GM21367 (cell line): Measurements from ENCODE around the gene ACVR1.

Experiments used
- ATAC-seq: cut with Tn5 transposase; IDR thresholded peaks from one replicate; pipeline ENCODE4 v1.9.1; 2021; ENCODE audit not compliant: unreplicated experiment

Gene ACVR1

GRCh38 chr2:157800838-157801495, 75.2 kb downstream of the ACVR1 start:
- ATAC-seq: no peak

DNA sequence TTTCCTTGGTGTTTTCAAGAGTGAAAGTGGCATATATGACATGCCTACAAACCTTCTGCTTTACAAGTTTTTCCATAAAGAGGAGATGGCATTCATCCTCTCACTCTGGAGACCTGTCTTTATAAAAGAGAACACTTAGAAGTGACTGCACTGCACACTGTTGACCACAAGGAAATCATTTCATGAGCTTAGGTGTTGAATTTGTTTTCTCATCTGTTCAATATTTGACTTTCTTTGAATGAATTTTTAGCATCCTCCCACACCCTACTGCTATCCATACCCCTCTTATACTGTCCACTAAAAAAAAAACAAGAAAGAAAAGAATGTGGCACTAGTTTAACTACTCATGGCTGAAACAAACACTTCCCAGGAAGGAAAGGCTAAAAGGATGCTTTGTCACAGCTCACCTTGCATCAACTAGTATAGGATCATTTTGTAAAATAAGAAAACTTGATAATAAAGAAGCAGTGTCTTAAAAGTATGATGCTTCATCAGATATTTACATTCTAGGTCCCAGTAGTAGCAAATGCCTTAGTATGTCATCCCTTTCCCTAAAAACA, 83.0 kb downstream of the ACVR1 start:
- ATAC-seq: no peak

GRCh38 chr2:157792335-157793052, 83.6 kb downstream of the ACVR1 start:
- ATAC-seq: no peak

DNA sequence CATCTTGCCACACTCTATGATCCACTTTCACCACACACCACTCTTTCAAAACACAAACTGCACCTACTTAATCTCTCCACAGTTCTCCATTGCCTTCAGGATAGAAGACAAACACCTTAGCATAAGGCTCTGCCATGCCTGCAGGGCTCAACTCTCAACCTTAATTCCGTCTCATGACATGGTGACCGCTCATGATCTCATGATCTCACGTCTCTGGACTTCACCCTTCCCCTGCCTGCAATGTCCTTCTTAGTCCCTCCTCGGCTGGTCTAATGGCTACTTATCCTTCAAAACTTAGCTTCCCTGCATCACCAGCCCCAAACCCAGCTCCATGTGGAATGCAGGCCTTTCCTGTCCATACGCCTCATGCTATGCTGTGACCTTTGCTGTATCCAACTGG, 85.3 kb downstream of the ACVR1 start:
- no peak for ATAC-seq

DNA sequence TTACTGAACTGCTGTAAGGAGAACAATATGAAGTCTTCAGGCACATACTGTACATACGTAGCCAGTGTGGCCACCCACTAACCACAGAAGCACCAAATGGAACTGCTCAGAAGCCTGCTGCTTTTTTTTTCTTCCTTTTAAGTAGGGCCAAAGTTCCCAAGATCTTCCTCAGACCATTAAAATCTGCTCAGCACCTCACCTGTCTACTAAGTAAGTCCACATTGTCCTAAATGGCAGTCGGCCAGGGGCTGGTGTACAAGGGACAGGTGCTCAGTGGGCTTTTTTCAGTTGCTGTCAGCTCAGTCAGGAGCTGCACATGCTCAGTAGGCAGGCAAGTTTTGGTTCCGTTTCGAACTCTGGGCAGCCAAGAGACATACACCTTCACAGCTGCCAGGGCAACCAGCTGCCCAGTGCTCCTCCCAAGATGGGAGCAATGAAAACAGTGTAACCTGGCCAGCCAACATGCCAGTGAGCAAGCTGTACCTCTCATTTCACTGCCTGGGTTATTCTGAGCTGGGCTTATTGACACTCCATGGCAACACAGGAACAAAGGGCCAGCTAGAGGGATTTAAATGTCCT, 86.1 kb downstream of the ACVR1 start:
- ATAC-seq: no peak

DNA sequence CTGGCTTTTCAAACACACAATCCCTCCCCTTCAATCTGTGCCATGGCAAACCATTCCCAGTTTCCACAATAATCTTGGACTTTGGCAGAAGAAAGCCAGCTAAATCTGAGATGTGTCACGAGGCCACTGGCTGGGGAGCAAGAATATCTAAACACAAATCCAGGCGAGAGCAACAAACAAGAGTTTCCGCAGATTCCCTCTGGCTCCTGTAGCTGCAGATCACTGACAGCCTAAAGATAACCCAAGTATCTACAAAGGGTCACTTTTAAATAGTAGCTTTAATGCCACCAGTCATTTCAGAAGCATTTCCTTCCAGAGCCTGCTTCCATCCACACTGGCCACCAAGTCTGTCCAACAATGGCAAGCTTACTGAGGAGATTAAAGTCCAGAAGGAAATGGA, 86.9 kb downstream of the ACVR1 start:
- no peak for ATAC-seq

DNA sequence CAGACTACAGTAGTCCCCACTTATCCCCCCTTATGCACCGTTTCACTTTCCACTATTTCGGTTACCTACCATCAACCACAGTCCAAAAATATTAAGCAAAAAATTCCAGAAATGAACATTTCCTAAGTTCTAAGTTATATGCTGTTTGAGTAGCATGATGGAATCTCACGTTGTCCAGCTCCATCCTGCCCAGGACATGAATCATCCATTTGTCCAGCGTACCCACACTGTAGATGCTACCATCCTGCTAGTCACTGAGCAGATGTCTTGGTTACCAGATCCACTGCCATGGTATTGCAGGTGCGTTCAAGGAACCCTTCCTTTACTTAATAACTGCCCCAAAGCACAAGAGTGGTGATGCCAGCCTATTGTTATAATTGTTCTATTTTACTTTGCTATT, 87.9 kb downstream of the ACVR1 start:
- no peak for ATAC-seq

GRCh38 chr2:157787364-157787938, 88.7 kb downstream of the ACVR1 start:
- ATAC-seq: no peak

DNA sequence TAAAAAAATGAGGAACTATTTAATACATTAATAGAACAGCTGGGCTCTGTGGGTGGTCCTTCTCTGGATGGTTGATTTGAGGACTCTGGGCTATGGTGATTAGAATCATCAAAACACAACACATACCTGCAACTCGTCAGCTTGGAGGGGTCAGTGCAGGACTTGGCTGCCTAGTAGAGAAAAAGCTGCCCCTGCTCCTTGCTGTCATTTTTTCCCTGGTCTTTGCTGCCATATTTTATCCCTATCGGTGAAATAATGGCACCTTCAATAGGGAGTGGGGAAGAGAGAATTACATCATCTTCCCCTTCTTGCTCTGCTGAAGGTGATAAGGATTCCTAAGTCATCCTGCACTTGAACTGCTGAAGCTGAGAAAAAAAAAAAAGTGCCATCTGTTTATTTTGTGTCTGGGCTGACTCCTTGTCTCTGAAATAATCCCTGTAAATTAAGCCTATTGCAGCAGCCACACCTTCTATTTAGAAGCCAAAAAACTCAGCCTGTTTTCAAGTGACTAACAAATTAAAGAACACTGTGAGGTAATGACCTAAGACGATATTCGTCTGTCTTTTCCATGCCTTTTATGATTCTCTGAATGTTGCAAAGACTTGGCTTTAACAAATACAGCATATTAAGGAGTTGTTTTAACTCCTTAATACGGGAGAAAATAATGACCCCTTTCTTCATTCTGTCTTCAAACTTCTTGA, 89.3 kb downstream of the ACVR1 start:
- no peak for ATAC-seq

DNA sequence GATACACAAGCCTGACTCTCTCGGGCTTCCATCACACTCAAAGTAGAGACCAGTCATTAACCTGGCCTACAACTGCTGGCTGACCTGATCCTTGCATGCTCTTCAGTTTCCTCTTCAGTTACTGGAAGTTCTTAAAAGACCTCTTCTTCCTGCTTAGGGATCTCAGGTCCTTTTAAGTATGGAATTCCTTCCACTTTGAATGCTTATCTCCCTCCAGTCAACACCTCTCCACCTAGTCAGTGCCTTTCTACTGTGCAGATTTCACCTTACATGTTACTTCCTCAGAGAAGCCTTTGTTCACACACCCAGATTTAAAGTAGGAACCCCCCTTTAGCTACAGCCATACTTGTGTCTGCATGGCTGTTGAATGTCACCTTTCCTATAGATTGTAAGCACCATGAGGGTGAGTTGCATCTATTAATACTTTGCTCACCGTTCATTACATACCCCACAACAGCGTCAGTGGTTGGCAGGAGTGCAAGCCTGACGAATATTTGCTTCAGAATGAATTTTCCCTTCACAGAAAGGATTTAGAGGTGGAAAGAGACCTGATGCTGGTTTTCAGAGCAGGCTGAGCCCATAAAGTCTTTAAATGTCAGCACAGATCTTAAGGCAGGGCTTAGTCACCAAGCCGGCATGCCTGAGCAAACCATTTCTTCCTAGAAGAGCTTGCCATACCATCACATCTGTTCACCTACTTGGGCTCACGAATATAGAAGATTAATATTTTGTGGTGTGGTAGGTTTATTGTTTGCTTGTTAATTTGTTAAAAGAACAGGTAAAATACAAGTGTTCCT, 90.1 kb downstream of the ACVR1 start:
- no peak for ATAC-seq

- no peak for ATAC-seq
Observed at GRCh38 chr2:157785200-157785599, 90.9 kb downstream of the ACVR1 start.

DNA sequence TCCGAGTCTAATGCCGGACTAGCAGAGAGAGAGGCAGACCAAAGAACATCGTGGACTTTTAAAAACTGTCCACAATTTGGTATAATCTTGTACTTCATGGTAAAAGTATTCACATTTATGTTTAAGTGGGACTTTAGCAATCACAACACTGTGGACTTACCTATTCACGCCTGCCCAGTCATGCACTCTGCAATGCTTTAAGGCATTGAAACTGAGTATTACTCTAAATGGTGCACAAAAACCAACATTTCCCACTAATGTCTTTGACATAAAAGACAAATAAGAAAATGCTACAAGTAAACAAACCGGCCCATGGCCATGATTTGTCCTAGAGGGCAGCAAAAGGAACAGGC, 91.3 kb downstream of the ACVR1 start:
- no peak for ATAC-seq

DNA sequence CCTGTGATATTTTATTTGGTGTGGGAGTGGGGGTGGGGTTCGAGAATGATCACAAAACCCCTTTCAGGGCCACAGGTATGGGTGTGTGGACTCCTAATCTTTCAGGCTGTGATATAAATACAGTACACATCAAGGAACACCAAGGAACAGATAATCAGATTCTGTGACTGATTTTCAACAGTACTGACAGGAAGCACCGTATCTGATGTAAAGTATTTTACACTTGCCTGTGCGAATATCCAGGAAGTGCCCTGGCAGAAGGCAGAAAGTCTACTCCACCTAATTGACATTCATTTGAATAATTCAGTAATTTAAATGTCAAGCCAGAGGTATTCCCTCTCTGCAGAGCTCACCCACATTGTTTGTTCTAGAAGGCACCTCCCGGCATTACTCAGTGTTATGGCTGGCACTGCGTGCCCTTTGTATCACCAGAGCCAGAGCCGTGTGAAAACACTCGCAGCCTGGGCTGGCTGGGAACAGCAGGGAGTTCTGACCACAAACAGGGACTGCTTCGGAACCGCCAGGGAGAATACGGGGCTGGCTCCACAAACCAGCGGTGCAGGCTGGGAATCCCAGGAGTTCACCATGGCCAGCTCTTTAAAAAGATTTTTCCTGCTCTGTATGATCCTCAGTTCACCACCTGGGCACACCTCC, 91.8 kb downstream of the ACVR1 start:
- ATAC-seq: no peak

DNA sequence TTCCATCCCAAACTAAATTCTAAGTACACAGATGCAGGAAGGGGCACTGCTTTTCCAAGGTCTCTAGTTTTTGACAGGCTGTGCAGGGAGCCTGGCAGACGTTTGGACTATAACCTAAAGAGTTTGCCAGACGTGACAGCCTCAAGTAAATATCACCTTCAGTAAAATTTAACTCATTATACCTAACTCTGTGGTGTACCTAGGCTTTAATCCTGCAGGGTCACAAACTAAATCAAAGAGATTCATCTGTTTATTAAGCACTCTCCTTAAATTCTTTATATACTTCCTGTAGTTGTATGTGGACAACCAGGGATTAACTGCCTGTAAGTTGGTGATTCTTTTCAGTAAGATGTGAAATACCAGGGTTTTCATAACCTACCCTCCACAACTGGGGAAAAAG, 92.9 kb downstream of the ACVR1 start:
- no peak for ATAC-seq

DNA sequence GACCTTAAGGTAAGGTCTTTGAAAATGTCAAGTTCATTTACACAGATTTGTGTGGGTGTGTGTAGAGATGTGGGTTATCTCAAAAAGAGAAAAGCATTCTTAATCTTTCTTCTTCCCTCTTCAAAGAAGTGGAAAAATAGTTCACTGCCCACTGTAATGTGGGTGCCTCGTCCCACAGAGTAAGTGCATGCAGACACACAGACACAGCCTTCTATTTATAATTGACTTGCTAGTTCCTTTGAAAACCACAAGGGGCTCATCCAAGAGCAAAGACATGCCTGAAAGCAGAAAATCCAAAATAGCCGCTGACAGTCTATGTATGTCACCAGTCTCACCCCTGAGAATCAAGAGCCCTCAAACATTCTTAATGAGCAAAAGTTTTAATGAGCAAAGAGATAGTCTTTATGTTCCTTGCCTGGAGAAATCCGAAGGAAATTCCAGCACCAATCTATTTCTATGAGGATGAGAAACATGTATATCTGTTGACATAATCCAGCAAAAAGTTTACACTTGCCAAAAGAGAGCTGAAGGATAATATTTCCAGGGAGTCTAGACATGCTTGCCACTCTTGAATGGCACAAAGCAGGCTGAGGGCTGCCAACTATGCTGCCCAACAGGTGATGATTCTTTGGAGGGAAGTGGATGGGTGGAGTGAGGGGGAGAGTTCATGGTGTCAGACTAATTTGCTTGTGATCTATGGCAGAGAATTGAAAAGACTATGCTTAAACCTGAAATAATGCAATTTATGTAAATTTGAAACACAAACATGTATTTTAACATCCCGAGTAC, 93.9 kb downstream of the ACVR1 start:
- ATAC-seq: no peak

DNA sequence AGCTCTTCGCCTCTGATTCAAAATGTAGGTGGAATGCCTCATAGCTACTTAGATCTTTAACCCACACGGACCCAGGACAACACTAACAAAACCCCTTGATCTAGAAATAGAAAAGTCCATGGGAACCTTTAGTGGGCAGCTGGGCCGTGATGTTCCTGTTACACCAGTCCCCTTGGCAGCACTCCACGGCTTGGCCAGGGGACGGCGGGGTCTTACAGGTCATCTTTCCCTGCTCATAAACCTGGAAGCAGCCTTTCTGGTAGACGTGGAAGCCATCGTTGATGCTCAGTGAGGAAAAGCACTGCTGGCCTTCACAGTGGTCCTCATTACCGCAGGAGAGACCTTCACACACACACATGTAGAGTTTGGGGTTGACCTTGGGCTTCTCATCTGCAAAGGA, 95.9 kb downstream of the ACVR1 start:
- ATAC-seq: no peak

GRCh38 chr2:157779794-157780193, 96.3 kb downstream of the ACVR1 start:
- ATAC-seq: no peak

- no peak for ATAC-seq
Observed at GRCh38 chr2:157777427-157777826, 98.7 kb downstream of the ACVR1 start.

GRCh38 chr2:157771234-157771633, 104.9 kb downstream of the ACVR1 start:
- ATAC-seq: no peak
